CD4-positive, alpha-beta T cell treated with Interleukin-6 at 100 ng/mL for 8 hours (primary cell): ENCODE results near the gene C3AR1.
A peak's percentile ranks its signal among the peaks of the same experiment; 100 is the strongest.
"Not testable (repeated sequence)": the region's sequence is repeated elsewhere in the genome, so short reads cannot be mapped to it uniquely, and the experiment has no call there.

Experiments used
- DNase-seq: peaks from one replicate; pipeline ENCODE4 v3.0.0-alpha.2; 2020; ENCODE audit warnings: mixed read lengths, low spot score

The C3AR1 gene

DNA sequence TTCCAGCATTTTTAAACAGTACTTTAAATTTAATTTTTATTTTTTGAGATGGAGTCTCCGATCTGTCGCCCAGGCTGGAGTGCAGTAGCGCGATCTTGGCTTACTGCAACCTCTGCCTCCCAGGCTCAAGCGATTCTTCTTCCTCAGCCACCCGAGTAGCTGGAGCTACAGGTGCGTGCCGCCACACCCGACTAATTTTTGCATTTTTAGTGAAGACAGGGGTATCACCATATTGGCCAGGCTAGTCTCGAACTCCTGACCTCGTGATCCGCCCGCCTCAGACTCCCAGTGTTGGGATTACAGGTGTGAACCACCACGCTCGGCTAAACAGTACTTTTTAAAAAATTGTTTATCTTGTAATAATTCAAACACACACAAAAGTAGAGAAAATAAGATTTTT is 37.9 kb downstream of the C3AR1 start:
- no peak for DNase-seq

DNA sequence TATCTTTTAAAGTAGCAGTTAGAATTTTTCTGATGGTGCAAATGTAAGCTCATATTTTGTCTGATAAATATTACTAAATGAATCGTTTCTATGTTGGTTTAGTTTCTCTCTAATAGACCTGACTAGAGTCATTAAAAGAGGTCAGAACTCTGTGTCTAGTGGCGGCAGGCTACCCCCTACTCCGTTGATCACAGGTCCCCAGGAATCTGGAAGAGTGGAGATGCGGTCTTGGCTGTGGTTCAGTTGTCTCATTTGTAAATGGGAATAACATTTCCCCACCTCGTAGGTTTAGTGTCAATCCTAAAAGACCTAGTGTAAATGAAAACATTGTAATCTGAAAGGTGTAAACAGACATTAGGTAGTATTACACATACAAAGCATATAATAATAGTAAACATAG is 38.3 kb downstream of the C3AR1 start:
- DNase-seq = no peak

DNA sequence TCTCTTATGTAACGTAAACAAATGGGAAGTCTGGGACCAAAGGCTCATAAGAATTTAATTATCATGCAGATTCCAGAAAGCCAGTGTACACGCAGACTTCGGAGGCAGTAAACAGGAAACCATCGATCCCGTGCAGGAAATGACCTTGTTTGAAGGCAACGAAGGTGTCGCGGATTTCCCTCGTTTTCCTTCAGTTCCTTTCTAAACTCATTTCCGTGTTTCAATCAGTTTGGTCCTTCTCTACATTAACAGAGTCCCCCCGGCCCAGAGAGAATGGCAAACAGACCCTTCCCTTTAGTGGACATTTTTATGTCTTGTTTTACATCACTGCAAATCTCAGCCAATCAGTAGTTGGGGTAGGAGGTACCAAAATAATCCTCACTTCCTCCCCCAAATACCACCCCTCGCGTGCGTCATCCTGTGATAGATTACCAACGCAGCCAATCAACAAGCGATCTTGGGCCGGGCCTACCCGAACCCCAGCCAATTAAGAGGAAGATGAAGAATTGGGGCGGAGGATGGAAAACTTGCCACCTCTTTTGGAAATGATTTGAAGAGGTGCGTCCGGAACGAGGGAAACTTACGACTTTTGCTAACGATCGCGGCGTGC is 39.8 kb downstream of the C3AR1 start:
- DNase-seq = peak; percentile 97

DNA sequence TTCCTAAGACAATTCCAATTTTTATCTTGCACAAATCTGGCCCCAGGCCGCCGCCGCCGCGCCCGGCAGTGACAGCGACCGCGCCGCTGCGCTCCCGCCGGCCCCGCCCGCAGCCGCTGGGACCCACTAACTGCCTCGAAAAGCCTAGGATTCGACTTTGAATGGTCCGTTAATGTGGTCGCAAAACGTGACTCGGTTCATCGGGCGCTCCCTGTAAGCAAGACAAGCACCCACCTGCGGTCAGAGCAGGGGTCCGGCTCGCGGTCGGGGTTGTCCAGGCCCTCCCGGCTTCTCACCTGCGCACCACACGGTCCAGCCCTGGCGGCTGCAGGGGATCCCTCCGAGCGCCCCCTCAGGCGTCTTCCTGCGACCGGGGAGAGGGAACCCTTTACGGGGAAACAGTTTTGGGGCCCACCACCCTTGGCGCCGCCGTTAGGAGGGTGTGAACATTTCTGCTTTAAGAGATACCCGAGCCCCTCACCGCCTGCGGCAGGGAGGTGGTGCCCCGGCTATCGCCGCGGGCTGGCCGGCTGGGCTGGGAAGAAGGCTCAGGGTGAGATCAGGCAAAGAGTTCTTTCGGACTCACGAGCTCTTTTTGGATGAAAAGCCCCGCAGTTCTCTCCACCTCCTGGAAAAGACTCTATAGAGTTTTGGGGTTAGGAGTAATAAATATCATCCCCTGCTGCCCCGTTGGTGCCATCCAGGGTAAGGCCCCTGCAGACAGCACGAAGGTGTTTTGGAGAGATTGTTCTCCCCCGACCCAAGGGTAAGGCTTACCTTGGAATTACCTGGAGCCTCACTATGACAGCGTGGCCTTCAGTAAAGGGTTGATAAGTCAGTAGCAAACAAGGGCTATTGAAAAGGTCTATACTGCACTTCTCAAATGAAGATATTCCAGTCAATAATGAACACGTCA is 47.2 kb downstream of the C3AR1 start:
- no peak for DNase-seq

DNA sequence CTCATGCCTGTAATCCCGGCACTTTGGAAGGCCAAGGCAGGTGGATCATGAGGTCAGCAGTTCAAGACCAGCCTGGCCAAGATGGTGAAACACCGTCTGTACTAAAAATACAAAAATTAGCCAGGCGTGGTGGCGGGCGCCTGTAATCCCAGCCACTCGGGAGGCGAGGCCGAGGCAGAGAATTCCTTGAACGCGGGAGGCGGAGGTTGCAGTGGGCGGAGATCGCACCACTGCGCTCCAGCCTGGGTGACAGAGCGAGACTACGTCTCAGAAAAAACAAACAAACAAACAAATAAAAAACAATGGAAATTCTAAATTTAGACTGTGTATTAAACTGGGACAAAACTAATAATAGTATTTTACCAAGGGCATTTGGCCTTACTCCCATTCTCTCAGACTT is 47.9 kb downstream of the C3AR1 start:
- not testable (repeated sequence) for DNase-seq

DNA sequence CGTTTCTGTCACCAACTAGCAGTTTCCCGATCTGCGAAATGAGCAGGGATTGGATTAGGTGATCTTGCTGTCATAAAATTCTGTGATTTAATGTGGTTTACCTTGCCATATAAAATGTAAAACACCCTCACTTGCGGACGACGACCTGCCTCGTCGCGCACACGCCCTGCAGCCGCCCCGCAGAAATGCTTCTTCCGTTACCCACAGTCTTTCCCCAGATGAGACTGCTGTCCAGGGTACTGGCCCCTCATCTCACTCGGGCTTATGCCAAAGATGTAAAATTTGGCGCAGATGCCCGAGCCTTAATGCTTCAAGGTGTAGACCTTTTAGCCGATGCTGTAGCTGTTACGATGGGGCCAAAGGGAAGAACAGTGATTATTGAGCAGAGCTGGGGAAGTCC is 51.3 kb downstream of the C3AR1 start:
- DNase-seq = no peak

DNA sequence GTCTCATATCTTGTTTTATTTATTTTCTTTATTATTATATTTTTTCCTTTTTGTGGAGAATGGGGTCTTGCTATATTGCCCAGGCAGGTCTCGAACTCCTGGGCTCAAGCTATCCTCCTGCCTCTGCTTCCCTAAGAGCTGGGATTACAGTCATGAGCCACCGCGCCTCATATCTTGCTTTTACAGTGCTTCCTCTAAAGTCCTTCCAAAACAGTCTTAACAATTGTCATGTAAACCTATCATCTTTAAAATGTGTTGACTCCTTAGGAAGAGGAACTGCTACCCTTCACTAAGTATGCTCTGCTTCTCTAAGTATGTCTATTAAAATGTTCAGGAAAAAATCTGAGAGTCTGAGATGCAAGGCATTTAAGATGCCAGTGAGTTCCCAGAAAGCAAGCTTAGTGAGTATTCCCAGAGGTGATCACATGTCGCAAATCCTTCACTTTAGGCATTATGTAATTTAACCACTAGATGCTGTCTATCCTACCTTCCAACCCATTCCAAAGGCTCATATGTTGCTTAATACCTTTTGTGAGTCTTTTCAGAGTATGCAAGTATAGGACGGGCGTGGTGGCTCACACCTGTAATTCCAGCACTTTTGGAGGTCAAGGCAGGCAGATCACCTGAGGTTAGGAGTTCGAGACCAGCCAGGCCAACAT is 53.4 kb downstream of the C3AR1 start:
- DNase-seq = no peak

DNA sequence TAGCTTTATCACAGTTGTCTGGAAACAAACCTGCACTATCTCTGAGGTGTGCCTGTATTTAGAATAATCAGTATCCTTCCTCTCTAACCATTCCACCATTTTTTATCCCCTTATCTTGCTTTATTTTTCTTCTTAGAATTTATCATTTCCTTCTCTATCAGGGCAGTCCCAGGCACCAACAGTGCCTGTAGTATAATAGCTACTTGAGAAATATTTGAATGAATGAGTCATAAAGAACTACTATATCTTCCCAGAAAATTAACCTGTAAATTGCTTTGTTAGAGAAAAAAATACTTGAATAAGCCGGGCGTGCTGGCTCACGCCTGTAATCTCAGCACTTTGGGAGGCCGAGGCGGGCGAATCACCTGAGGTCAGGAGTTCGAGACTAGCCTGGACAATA is 54.8 kb downstream of the C3AR1 start:
- DNase-seq = no peak
